Measurements from ENCODE around the gene FAM78B.

Gene FAM78B

DNA sequence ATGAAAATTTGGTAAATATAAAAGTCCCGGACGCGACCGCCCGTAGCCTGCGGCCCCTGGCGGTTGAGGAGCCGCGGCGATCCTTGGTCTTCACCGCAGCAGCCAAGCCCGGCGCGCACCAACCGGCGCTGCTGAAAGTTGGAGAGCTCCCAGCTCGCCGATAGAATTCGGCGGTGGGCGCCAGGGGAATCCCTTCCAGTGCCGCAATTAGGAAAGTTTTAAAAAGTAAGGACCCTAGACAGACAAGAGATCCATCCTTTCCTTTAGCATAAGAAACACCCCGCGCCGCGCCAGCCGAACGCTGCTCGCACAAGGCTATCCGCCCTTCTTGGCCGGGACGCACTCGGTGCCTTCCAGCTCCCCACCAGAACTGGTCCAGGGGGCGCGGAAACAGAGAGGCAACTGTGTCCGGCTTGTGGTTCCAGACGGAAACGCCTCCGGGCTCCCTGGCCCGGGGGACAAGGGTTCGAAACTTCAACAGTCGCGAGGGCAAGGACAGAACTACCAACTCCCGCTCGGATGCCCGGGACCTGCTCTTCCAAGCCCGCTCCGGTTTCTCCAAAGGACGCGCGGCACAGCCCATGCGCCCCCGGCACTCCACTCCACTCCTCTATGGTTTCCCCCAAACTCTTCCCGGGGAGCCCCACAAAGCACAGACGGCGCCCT, 1.7 kb downstream of the FAM78B start:
- DNase-seq (ENCODE audit: low spot score): peak; percentile 72

DNA sequence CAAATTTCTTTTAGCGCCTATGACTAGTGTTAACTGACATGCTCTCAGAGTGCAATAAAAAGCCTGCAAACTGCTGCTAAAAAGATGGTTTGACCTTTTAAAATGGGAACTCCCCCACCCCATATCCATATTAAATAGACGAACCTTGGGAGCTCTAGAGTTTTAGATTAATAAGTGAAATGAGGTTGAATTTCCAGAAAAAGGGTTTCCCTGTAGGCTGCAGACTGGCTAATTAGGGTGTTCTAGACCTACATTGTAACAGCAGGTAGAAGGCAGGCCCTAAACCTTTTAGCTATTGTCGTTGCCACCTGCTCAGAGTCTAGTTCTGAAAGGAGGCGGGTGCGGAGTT, 2.2 kb downstream of the FAM78B start:
- DNase-seq (ENCODE audit: low spot score): no peak

DNA sequence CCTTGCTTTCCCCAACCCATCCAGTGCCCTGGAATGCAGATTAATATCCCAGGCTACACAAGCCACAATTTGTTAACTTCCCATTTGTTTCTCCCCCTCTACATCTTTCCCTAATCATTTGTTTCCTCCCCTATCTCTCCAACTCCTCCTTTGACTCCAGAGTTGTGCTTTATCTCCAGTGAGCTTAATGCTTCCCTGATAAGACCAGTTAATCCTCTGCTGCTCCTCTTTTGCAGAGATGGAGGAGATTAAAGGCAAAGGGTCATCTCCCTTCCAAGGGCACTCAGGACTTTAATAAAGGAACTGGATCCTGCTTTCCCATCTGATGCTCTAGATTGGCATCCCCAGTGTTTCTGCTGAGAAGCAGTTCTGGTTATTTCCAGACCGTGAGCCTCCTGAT, 7.1 kb downstream of the FAM78B start:
- no peak for DNase-seq (ENCODE audit: low spot score)

DNA sequence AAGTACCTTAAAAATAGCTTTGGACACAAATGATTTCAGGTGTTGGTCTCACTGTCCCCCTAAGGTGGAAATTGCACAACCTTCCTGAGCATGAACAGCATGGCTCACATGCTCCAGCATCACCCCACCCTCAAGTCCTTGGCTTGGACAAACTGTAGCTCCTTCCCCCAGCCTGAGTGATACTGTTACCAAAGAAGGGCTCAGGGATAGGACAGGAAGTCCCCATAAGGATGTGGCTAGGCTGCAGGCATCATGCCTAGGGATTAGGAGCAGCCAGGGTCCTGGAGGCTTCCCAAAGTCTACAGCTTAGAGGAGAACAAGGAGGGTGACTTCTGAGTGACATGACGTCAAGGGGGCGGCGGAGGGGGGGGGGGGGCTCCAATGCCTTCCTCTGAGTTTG, 10.1 kb downstream of the FAM78B start:
- no peak for DNase-seq (ENCODE audit: low spot score)

DNA sequence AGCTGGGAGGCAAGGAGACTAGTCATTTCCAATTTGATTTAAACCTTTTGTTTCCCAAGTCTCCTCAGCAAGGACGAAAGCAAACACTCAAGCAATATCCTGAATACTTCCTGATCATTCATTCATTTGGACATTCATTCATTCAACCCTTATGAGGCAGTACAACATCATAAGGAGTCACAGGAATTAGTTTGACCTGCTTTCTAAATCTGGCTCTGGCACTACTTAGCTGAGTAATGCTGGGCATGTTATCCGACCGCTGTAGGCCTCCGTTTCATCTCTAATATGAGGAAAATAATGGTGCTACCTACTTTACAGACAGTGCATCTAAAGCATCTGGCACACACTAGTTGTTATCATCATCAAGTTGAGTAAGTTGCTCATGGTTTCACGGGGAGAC, 11.7 kb downstream of the FAM78B start:
- DNase-seq (ENCODE audit: low spot score): no peak

DNA sequence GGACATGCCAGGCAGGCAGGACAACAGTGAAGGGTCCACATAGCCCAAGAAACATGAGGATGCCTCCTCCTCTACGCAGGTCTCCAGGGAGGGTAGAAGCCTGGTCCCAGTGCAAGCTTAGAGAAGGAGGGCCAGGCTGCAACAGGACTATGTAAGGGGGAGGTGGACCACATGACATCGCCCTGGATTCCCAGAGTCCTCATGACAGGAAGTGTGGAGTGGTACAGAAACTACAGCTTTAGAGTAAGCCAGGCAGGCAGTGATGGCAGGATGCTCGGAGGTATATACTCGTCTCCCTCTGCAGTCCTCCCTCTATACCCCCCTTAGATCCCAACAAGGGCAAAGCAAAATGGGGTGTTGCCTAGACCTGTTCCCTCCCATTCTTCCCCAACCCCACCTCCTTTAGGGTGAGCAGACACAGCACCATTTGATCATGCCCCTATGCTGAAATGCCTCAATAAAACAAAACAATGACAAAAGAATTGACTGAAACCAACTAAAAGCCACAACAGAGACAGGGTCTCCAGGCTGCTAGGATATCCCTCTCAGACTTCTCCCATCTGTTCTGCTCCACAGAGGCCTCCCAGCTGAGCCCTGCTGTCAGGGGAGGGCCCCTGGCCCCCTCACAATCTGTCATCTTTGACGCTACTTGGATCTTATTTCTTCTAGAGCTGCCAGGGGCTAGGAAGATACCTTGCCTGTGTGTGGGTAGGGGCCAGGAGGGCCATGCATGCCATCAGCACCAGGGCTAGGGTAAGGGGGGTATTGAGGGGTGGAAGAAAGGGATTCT, 13.1 kb downstream of the FAM78B start:
- DNase-seq (ENCODE audit: low spot score): no peak

DNA sequence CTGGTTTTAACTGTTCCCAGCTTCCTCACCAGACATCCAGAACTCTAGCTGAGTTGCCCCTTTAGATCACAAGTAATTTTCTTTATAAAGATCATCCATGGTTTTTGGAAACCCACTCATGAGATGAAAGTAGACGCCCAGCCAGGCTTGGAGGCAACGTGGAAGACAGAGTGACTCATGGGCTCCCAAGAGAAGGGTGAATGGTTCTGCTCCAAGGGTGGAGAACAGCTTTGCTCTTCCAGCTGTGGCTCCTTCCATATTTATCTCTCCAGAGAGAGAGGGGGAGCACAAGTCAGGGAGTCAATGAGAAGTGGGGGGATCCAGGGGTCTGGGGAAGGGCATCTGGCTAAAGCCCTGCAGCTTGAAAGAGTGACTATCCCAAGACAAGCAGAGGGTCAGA, 13.8 kb downstream of the FAM78B start:
- no peak for DNase-seq (ENCODE audit: low spot score)

DNA sequence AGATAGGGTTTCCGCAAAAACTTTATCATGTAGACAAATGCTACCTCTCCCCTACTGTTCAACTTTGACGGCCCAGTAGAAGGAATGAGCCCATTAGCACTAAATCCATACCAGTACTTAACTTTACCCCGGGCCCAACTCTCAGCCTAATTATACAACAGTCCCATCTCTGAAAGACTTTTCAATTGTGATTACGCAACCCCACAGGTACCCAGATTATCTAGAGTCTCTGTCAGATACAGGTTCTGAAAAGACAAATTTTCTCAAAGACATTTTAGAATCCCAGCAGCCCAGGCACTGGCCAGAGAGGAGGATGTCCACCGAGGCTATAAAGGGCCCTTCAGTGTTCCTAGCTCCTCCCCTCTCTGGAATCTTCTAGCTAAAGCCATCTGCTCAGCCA, 15.0 kb downstream of the FAM78B start:
- no peak for DNase-seq (ENCODE audit: low spot score)

DNA sequence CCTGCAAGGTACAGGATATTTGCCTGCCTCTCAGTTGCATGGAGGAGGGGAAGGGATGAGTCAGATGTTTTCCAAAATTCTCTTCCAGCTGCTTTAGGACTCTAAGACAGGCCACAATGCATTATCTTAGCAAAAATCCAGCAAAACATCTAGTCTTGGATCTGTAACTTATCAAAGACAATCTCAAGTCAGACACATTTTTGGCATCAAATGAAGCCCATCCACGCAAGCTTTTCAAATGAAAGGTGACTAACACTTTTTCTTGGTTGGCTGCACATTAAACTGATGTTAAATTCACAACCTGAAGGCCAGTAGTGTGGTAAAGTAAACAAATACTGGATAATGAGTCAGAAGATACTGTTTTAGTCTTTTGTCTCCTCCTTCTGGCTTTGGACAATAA, 21.3 kb downstream of the FAM78B start:
- no peak for DNase-seq (ENCODE audit: low spot score)

DNA sequence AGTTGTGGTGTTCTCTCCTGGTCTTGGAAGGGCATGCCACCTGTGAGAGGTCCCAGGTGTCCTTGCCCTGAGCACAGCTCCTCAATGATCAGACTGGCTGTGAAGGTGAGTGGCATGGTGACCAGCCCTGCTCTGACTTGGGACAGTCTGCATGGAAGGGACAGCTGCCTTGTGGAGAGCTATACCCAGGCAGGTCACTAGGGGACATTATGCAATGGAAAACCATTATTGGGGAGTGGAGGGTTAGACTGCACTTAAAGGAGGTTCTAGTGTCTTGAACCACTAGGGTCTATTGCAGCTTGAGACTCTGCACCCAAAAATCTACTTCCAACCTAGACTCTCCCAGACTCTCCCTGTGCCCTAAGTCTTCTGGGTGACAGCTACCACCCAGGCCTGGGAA, 24.8 kb downstream of the FAM78B start:
- DNase-seq (ENCODE audit: low spot score): no peak

DNA sequence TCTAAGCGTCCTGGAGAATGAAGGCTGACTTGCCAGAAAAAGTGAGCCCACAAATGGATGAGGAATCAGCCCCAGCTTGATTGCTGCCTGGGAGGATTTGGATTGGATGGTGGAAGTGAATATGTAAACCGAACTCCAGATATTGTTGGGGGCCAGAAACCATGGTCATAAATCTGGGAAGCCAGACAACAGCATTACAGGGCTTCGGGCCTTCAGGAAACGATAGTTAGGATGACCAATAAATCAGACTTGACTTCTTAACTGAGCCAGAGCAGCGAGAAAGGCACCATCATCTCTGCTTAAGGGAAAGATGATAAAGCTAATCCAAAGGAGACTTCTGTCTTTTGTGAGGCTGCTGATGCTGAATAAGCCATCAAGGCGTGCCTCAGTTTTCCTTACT, 26.6 kb downstream of the FAM78B start:
- no peak for DNase-seq (ENCODE audit: low spot score)

DNA sequence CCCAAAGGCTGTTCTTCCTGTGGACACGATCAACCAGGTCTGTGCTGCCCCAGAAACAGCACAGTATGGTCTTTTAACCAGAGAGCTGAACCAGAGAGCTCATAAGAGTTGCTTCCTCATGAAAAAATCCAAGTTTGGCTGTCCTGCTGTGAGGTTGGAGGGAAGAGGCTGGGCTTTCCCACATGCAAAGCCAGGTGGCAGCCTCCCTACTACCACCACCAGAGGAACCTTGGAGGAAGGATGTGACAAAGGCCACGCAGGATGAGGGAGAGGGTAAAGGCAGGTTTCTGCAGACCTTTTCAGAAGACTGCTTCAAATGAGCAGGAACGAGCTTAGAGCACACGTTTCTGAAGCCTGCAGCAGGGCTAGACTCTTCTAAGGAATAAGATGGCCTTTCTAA, 27.1 kb downstream of the FAM78B start:
- DNase-seq (ENCODE audit: low spot score): no peak

DNA sequence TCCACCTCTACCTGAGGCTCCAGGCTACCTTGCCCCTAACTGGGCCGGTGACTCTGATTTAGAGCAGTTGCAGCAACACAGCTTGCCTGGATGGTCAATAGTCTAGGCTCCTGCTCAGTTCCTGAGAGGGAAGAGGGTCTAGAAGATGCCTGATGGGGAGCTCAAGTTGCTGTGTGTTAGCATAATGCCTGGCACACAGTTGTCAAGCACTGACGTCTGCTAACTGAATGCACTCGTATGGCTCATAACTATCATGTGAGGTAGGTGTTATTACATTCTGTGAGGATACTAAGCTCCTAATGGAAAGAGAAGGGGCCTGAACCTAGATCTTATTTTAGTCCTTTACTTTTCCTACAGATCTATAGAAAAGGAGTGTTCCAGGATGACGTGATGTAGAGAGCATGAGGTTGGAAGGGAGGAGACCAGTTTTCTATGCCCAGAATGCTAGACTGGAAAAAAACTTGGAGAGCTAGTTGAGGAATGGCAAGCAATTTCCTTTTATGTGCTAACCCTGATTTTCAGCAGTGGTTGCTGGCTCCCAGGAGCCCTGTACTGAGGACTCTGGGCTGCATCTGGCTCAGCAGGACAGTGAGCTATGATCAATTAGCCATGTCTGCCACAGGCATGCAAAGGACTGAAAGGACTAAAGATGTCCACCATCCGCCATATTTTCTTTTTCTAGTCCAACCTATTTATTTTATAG, 30.0 kb downstream of the FAM78B start:
- no peak for DNase-seq (ENCODE audit: low spot score)

DNA sequence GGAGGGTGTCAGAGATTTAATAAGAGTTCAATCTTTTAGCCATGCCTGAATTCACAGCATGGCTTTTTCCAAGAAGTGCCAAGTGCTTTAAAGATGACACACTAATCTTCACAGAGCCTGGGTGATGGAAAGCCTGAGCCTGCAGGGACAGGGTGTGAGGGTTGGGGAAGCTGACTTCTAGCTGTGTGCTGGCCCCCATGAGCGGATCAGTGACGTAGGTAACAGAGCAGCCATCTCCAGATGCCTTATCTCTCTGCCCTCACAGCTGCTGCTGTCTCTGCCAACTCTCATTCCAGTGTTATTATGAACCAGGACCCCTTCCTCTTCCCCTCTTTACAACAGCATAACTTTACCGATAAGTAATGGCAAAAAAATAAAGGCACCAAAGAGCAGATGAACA, 30.6 kb downstream of the FAM78B start:
- DNase-seq (ENCODE audit: low spot score): no peak

DNA sequence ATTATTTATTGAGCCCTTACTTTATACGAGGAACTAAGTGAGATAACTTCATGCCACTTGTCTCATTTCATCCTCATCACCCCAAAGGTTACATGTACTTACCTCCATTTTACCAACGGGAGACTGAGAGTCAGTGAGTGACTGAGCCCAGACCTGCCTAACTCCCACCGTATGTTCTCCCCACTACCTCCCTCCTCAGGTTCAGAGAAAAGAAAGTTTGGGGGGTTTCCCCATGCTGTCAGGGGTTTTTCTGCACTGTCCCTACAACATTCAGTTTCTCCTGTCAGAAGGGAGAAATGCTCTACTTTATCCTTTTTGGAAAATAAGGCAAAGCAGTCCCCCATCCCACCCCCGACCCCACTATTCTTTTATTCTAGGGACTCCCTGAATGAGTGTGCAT, 32.9 kb downstream of the FAM78B start:
- DNase-seq (ENCODE audit: low spot score): no peak

DNA sequence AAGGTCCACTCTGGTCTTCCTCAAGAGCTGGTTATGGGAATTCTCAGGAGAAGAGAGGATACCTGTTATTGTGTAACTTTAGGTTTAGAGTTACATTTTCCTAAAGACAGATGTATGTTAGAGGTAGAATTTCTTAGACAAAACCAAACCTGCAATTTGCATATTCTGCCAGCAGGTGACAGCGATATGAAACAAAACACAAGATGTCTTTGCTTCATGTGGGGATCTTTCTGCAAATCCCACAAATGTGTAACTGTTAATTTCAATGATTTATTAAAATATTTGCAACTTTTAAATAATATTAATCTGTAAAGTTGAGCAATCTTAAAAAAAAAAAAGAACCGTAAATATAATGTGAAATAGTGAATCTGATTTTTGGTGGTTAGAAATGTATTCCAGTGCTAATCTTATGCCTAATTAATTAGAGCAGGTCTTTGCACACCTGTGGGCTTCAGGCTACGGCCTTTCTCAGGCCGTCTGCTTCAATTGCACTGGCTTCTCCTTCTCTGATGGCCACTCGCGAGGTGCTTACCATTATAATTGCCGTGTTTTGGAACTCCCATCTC, 33.4 kb downstream of the FAM78B start:
- DNase-seq (ENCODE audit: low spot score): no peak

DNA sequence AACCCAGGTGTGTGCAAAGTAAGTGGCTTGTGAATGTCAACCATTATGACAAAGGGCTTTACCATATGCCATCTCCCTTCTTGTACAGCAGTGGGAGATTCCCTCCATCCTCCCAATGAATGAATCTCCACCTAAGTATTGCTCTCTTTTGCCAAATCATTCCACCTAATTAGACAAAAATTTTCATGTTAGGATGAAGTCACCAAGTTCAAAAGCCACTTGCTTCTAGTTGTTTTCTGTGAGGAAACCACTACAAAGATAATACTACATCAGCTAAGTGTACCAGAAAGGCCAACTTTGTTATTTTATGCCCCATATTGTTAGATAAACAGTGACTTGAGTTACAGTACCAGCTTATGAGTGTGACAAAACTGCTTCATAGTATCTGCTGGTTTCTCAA, 34.3 kb downstream of the FAM78B start:
- no peak for DNase-seq (ENCODE audit: low spot score)

DNA sequence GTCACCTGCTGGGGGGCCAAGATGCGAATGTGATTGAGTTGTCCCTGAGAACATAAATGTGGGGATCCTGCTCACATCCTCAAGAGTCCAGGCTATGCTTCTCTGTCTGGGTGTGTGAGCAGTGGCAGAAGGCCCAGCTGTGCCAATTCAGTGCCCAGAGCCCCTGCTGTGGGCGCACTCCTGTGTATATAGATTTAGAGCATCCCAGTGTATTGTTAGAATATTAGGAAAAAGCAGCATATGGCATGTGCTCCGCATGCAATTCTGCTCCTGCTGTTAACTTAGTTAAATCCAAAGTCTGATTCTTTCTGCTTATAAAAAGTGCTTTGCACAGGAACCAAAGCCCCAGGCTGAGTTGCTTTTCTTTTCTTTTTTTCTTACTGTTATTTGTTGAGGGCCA, 37.8 kb downstream of the FAM78B start:
- DNase-seq (ENCODE audit: low spot score): no peak

DNA sequence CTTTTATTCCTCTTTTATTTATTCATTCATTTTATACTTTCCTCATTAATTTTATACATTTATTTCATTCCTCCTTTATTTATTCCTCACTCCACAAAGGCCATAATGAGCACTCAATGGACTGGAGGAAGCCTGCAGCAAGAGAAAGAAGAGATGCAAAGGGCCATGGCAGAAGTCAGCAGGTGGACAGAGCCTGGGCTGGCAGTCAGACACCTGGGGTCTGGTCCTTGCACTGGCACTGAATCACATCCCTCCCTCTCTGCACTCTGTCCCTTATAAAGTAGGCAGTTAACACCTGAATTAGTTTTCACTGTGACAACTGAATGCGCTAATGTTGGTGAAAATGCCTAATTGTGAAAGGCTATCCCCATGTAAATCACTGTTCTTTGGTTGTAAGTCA, 38.6 kb downstream of the FAM78B start:
- no peak for DNase-seq (ENCODE audit: low spot score)

DNA sequence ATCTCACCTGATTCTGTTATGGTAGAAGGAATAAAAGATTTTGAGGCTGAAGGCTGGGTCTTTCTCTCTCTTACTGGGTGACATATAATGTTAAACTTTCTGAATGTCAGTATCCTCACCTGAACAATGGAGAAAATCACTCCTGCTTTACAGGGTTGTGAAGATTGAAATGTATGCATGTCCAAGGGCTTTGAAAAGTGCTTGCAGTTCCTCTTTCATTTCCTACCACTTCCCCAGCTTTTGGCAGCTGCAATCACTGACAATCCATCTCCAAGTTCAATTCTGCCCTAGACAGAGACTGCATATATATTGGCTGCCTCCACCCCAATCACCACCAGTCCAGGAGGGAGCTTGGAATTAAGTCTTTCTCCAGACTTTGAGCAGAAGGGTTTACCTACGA, 39.8 kb downstream of the FAM78B start:
- no peak for DNase-seq (ENCODE audit: low spot score)

DNA sequence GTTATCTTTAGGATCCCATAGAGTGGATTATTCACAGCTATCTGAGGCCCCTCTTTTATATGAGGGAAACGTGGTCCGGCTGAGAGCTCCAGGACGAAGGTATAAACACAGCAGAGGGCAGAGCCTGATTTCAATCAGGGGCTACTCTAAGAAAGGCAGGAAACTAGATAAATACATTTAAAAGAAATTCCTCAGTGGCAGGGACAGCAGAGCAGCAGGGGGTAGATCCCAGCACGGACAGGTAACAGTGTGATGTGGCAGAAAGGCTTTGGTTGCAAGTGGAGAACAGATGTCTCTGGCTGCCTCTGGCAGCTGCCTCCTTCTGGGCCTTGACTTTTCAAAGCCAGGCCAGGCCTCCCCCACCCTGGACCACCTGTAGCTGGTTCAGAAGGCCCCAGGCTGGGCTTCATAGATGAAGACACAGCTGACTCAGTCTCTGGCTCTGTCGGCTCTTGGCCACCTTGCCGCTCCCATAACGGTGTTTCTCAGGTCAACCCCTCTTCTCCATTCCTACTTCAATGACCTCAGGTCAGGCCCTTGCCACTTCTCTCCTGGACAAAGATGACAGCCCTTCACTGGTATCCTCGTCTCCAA, 43.8 kb downstream of the FAM78B start:
- DNase-seq (ENCODE audit: low spot score): no peak

DNA sequence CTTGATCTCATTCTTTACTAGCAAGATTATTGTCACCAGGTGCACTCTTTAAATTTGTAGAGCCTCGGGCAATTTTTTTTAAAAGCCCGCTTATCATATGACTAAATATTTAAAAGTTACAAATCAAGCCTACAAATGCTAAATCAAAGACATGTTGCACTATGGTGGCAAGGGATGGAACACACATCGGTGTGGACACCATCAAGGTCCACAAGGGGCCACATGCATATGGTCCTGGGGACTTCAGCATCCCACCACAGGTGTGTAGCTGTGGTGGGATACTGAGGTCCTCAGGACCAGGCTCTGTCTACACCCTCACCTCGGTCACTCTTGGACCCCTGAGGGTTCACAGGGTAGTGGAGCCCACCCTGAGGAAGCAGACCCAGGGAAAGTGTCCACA, 45.8 kb downstream of the FAM78B start:
- DNase-seq (ENCODE audit: low spot score): no peak

DNA sequence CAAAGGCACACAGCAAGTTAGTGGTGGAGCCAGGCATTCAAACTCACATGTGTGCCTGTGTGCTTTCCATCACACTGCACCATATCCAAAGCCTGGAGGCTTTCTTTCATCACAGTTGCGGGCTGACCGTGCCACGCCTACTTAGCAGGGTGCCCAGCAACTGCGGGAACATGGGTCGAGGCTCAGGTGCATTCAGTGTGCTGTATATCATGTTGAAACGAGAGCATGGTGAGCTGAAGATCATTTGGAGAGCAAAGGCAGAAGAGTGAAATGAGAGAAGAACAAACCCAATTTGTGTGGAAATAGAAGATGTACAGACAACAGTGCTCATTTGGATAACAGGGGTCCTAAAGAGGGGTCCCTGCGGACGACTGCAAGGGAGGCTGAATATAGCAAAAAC, 46.5 kb downstream of the FAM78B start:
- no peak for DNase-seq (ENCODE audit: low spot score)
